HEK293 (cell line): ENCODE measurements around the gene UGT1A7.

Source experiments
- CTCF ChIA-PET: fragments of 350-600 bp; formaldehyde crosslinking; extraction: SDS; loops from one replicate; lab custom pipeline; 2021; ENCODE audit warnings: antibody characterized with exemption; lab: Yijun Ruan, JAX
- POLR2A ChIA-PET: fragments of 300-600 bp; formaldehyde crosslinking; extraction: SDS; loops from one replicate; lab custom pipeline; 2020; ENCODE audit warnings: antibody characterized with exemption, inconsistent platforms; lab: Yijun Ruan, JAX
- H3K27ac ChIP-seq: fragments of 200-500 bp; sonication (Bioruptor generic); 2 replicates; pipeline ENCODE4 v1.5.1; 2014; ENCODE audit warnings: low read depth, low read length, control low read depth, inconsistent platforms; ENCODE audit errors: extremely low read depth
- H3K36me3 ChIP-seq, 2 experiments: fragments of 200-500 bp in 1 of 2; sonication (Bioruptor generic) in 1 of 2; 1 replicate in 1 of 2; 2 replicates in 1 of 2; pipeline ENCODE4 v1.5.1; 2014 to 2017; ENCODE audit warnings: inconsistent platforms in 2 of 2, low read length in 2 of 2; ENCODE audit not compliant: control insufficient read depth in 2 of 2, insufficient read depth in 1 of 2
- H3K4me1 ChIP-seq: fragments of 200-500 bp; sonication (Bioruptor generic); 2 replicates; pipeline ENCODE4 v1.5.1; 2014; ENCODE audit warnings: mild to moderate bottlenecking, low read length, inconsistent platforms; ENCODE audit not compliant: control insufficient read depth, insufficient read depth
- H3K4me3 ChIP-seq: 2 replicates; pipeline ENCODE4 v1.5.1; 2011; ENCODE audit warnings: low read depth, mild to moderate bottlenecking, control low read depth, low read length, moderate library complexity
- H3K9me3 ChIP-seq: fragments of 200-500 bp; sonication (Bioruptor generic); 2 replicates; pipeline ENCODE4 v1.5.1; 2014; ENCODE audit warnings: low read depth, low read length, inconsistent platforms; ENCODE audit not compliant: control insufficient read depth, insufficient read depth
- GLIS2 ChIP-seq: fragments of 450-650 bp; formaldehyde crosslinking; IDR thresholded peaks from 2 replicates; pipeline ENCODE4 v1.5.1; 2016; ENCODE audit warnings: missing biosample characterization, missing genetic modification characterization
- REPIN1 ChIP-seq: fragments of 450-650 bp; formaldehyde crosslinking; IDR thresholded peaks from 2 replicates; pipeline ENCODE4 v1.5.1; 2017; ENCODE audit warnings: missing biosample characterization, missing genetic modification characterization, low read depth
- ZBTB21 ChIP-seq: fragments of 450-650 bp; formaldehyde crosslinking; IDR thresholded peaks from 2 replicates; pipeline ENCODE4 v1.5.1; 2017; ENCODE audit warnings: missing biosample characterization, missing genetic modification characterization
- ZBTB26 ChIP-seq: fragments of 450-650 bp; formaldehyde crosslinking; optimal IDR thresholded peaks from 2 replicates; pipeline ENCODE3; 2016; ENCODE audit warnings: missing biosample characterization, mild to moderate bottlenecking, missing genetic modification characterization
- ZBTB6 ChIP-seq: fragments of 450-650 bp; formaldehyde crosslinking; IDR thresholded peaks from 2 replicates; pipeline ENCODE4 v1.5.1; 2017; ENCODE audit warnings: missing biosample characterization, missing genetic modification characterization
- ZEB2 ChIP-seq: fragments of 450-650 bp; formaldehyde crosslinking; IDR thresholded peaks from 2 replicates; pipeline ENCODE4 v1.5.1; 2016; ENCODE audit warnings: missing biosample characterization, missing genetic modification characterization
- ZNF132 ChIP-seq: fragments of 450-650 bp; formaldehyde crosslinking; IDR thresholded peaks from 2 replicates; pipeline ENCODE4 v1.5.1; 2017; ENCODE audit warnings: missing biosample characterization, missing genetic modification characterization, borderline replicate concordance
- ZNF23 ChIP-seq: fragments of 450-650 bp; formaldehyde crosslinking; IDR thresholded peaks from 2 replicates; pipeline ENCODE4 v1.5.1; 2016; ENCODE audit warnings: missing biosample characterization, missing genetic modification characterization, borderline replicate concordance
- ZNF239 ChIP-seq: fragments of 450-650 bp; formaldehyde crosslinking; IDR thresholded peaks from 2 replicates; pipeline ENCODE4 v1.5.1; 2016; ENCODE audit warnings: missing biosample characterization, missing genetic modification characterization
- ZNF37A ChIP-seq: fragments of 450-650 bp; IDR thresholded peaks from 2 replicates; pipeline ENCODE4 v1.5.1; 2018; ENCODE audit warnings: missing biosample characterization, missing genetic modification characterization
- ZNF513 ChIP-seq: fragments of 450-650 bp; IDR thresholded peaks from 2 replicates; pipeline ENCODE4 v1.5.1; 2018; ENCODE audit warnings: missing biosample characterization, missing genetic modification characterization
- ZNF571 ChIP-seq: fragments of 450-650 bp; formaldehyde crosslinking; IDR thresholded peaks from 2 replicates; pipeline ENCODE4 v1.5.0; 2017; ENCODE audit warnings: missing biosample characterization, missing genetic modification characterization
- ZNF596 ChIP-seq: fragments of 450-650 bp; IDR thresholded peaks from 2 replicates; pipeline ENCODE4 v1.5.0; 2018; ENCODE audit warnings: missing biosample characterization, mild to moderate bottlenecking, missing genetic modification characterization, moderate library complexity
- ZNF600 ChIP-seq: fragments of 450-650 bp; formaldehyde crosslinking; IDR thresholded peaks from 2 replicates; pipeline ENCODE4 v1.5.1; 2016; ENCODE audit warnings: missing biosample characterization, missing genetic modification characterization
- ZNF623 ChIP-seq: fragments of 450-650 bp; formaldehyde crosslinking; IDR thresholded peaks from 2 replicates; pipeline ENCODE4 v1.5.1; 2016; ENCODE audit warnings: missing biosample characterization, missing genetic modification characterization
- ZNF629 ChIP-seq: fragments of 450-650 bp; formaldehyde crosslinking; IDR thresholded peaks from 2 replicates; pipeline ENCODE4 v1.5.1; 2017; ENCODE audit warnings: missing biosample characterization, missing genetic modification characterization
- ZNF660 ChIP-seq: fragments of 450-650 bp; IDR thresholded peaks from 2 replicates; pipeline ENCODE4 v1.5.1; 2018; ENCODE audit warnings: missing biosample characterization, mild to moderate bottlenecking, missing genetic modification characterization
- ZNF785 ChIP-seq: fragments of 450-650 bp; formaldehyde crosslinking; IDR thresholded peaks from 2 replicates; pipeline ENCODE4 v1.5.1; 2016; ENCODE audit warnings: missing biosample characterization, missing genetic modification characterization
- ZSCAN30 ChIP-seq: fragments of 450-650 bp; IDR thresholded peaks from 2 replicates; pipeline ENCODE4 v1.5.1; 2018; ENCODE audit warnings: missing biosample characterization, mild to moderate bottlenecking, missing genetic modification characterization, moderate library complexity

Gene UGT1A7

GRCh38 chr2:233758849-233759248 is 77.1 kb downstream of the UGT1A7 start:
- ChIA-PET CTCF (no interaction called here), POLR2A (no interaction called here)
- Histone ChIP-seq H3K4me1 (no peaks in the 10 kb centered on the region), H3K27ac (no peak overlapping the region), H3K4me3 (no peak overlapping the region), H3K36me3 (no peaks in the 10 kb centered on the region), H3K9me3 (no peaks in the 10 kb centered on the region)
- TF ChIP-seq ZNF513 (tag by site-specific recombination) (no peak), REPIN1 (tag by site-specific recombination) (no peak), ZBTB26 (tag by site-specific recombination) (no peak), ZNF596 (tag by site-specific recombination) (no peak), ZNF239 (tag by site-specific recombination) (no peak), ZNF571 (tag by site-specific recombination) (no peak), GLIS2 (tag by site-specific recombination) (no peak), ZNF132 (tag by site-specific recombination) (no peak), ZEB2 (tag by site-specific recombination) (no peak), ZNF629 (tag by site-specific recombination) (no peak), ZNF600 (tag by site-specific recombination) (no peak)

- no peaks in the 10 kb centered on the region for H3K36me3 ChIP-seq
- no peak for TF ChIP-seq ZNF660 (tag by site-specific recombination)
- TF ChIP-seq ZBTB21 (tag by site-specific recombination), result no peak
- ChIA-PET POLR2A (no interaction called here), CTCF (no interaction called here)
- no peak within 1 kb of the TSS for H3K27ac ChIP-seq
- H3K4me3 ChIP-seq, result no peak within 1 kb of the TSS
- no peaks in the 10 kb centered on the region for H3K4me1 ChIP-seq
- no peaks in the 10 kb centered on the region for H3K9me3 ChIP-seq
Measured at GRCh38 chr2:233760043-233760442, 78.3 kb downstream of the UGT1A7 start, which contains the start of gene UGT1A1. UGT1A1 (plus strand) TSS chr2:233760270; CDS start chr2:233760288, 18 bp downstream.

- H3K9me3 ChIP-seq, result no peaks in the 10 kb centered on the region
- H3K4me1 ChIP-seq, result no peaks in the 10 kb centered on the region
- no peak overlapping the region for H3K4me3 ChIP-seq
- ChIA-PET POLR2A (interaction anchor here (0.6 kb wide), 1 partner anchor 195 kb away, joined by 4 read pairs; no protein-coding TSS in a partner anchor), CTCF (interaction anchor here (0.5 to 0.7 kb wide), 2 partner anchors 30 to 1214 kb away, joined by 3 to 4 read pairs; no protein-coding TSS in a partner anchor)
- no peaks in the 10 kb centered on the region for H3K36me3 ChIP-seq
- no peak for TF ChIP-seq ZNF785 (tag by site-specific recombination)
- TF ChIP-seq ZNF37A (tag by site-specific recombination), result no peak
- TF ChIP-seq ZNF623, result no peak
- no peak for TF ChIP-seq ZBTB6
- no peak for TF ChIP-seq ZSCAN30 (tag by site-specific recombination)
- no peak for TF ChIP-seq ZNF23 (tag by site-specific recombination)
- no peak overlapping the region for H3K27ac ChIP-seq
Measured at GRCh38 chr2:233761040-233761769, 79.5 kb downstream of the UGT1A7 start.
